NT2/D1 (cell line): ENCODE measurements around the gene SLC25A46.

Experiments used
- SUZ12 ChIP-seq: IDR thresholded peaks from 2 replicates; pipeline ENCODE4 v1.6.1; 2011; ENCODE audit not compliant: insufficient read length, insufficient read depth; ENCODE audit errors: extremely low read depth
- YY1 ChIP-seq: IDR thresholded peaks from 2 replicates; pipeline ENCODE4 v1.6.1; 2011; ENCODE audit not compliant: insufficient read length, insufficient read depth
- ZNF274 ChIP-seq: IDR thresholded peaks from 2 replicates; pipeline ENCODE4 v1.6.1; 2011; ENCODE audit warnings: mild to moderate bottlenecking, low read depth, low read length

DNA sequence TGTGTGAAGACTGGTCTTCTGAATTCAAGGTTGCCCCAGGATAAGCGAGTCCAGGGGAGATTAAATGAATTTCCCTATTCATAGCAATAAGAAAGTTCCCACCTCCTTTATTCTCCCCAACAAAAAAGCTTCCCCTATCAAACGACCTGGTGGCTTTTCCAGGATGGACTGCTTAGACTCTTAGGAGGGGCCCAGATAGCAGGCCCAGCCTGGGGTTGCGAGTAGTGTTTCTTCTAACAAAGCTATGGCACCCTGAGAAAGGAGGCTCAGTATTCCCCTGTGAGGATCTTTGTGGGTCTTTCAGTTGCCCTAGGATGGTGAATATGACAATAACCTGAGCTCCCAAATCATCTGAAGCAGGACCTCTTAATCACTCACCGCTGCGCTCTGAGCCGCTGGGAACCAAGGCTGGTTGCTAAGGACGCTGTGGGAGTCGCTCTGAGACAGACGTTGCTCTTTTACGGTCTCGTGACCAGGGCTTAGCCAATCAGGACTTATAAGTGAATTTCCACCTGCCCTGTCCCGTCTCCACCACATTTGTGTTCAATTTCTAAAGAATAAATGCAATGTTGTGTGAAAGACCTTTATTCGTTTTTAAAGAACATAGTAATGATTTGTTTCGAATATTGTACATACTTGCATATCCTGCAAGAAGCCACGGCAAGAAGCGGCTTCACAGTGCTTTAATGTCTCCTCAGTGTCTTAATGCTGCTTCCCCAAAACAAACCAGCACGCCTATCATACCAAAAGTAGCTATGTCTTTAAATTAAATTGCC, 12.4 kb upstream of the SLC25A46 start, which contains the start of gene TMEM232:
- TF ChIP-seq YY1: no peak
- TF ChIP-seq ZNF274: no peak
- no peak for TF ChIP-seq SUZ12
